Peyer's patch (tissue), 4 donors: ENCODE data around the gene ZFPM1. TPM values are rescaled to one million over a fixed set of nuclear protein-coding genes. Genes with fewer than 3 reads are reported as not detected.

Experiments used
- DNase-seq, 3 donors: peaks; one replicate each; pipeline ENCODE4 v3.0.0-alpha.2; 2017 to 2019
- H3K27ac ChIP-seq, 4 donors: fragments of 200-600 bp; sonication (generic); one replicate each; pipeline ENCODE4 v1.5.1; 2016 to 2019
- H3K27me3 ChIP-seq, 2 donors: fragments of 200-600 bp; sonication (generic); one replicate each; pipeline ENCODE4 v1.5.1; 2019
- H3K36me3 ChIP-seq, 3 donors: fragments of 200-600 bp; sonication (generic); one replicate each; pipeline ENCODE4 v1.5.1; 2016 to 2019
- H3K4me1 ChIP-seq, 4 donors: fragments of 200-600 bp; sonication (generic); one replicate each; pipeline ENCODE4 v1.5.1; 2016 to 2019
- H3K4me3 ChIP-seq, 4 donors: fragments of 200-600 bp; sonication (generic); 1 replicate in 3 of 4; 2 replicates in 1 of 4; pipeline ENCODE4 v1.5.1; 2016 to 2019; ENCODE audit warnings: mild to moderate bottlenecking in 1 of 4
- H3K9me3 ChIP-seq, 4 donors: fragments of 200-600 bp; sonication (generic); one replicate each; pipeline ENCODE4 v1.5.1; 2016 to 2019; ENCODE audit warnings: mild to moderate bottlenecking in 1 of 4
- CTCF ChIP-seq, 6 experiments: fragments of 450-650 bp in 4 of 6; fragments of 200-600 bp in 2 of 6; sonication (generic) in 1 of 6; IDR thresholded peaks; one replicate each; pipeline ENCODE4 v1.5.1; 2017 to 2019; ENCODE audit warnings: antibody characterized with exemption in 6 of 6, mild to moderate bottlenecking in 3 of 6, moderate library complexity in 1 of 6
- POLR2A ChIP-seq, 2 donors: fragments of 450-650 bp; IDR thresholded peaks; one replicate each; pipeline ENCODE4 v1.5.1; 2017; ENCODE audit warnings: antibody characterized with exemption in 2 of 2, mild to moderate bottlenecking in 2 of 2, moderate library complexity in 2 of 2
- total RNA-seq, 4 donors: library from RNA; depleted of rRNA; stranded (reverse); fragments of >200 nt; gene quantifications; one replicate each; pipeline ENCODE4 v1.1.0, GENCODE V29; 2016

Gene ZFPM1
- total RNA-seq, 4 donors from 2014 or later, result 3.0 to 7.9 (median 4.9) TPM

- no peaks in the 10 kb centered on the region for H3K9me3 ChIP-seq
- peaks cover 0 to 8% (median 0%) of the 10 kb centered on the region in 3 donors for H3K36me3 ChIP-seq
- H3K27me3 ChIP-seq, result no peaks in the 10 kb centered on the region
- H3K4me1 ChIP-seq, result peaks cover 0 to 30% (median 3%) of the 10 kb centered on the region in 4 donors
- no peak for TF ChIP-seq POLR2A (IDR thresholded peaks at IDR 0.05)
- no peak for TF ChIP-seq CTCF (IDR thresholded peaks at IDR 0.05)
- H3K27ac ChIP-seq, result no peak overlapping the region
- no peak overlapping the region for H3K4me3 ChIP-seq
- DNase-seq, result no peak
These were observed 38.7 kb downstream of the ZFPM1 start for GRCh38 chr16:88491560-88492310.

- Histone ChIP-seq H3K27me3 (no peaks in the 10 kb centered on the region), H3K4me3 (no peak overlapping the region), H3K4me1 (peaks cover 0 to 12% (median 0%) of the 10 kb centered on the region in 4 donors), H3K9me3 (no peaks in the 10 kb centered on the region), H3K36me3 (peaks cover 0 to 8% (median 0%) of the 10 kb centered on the region in 3 donors), H3K27ac (no peak overlapping the region)
- TF ChIP-seq POLR2A (IDR thresholded peaks at IDR 0.05) (no peak), CTCF (IDR thresholded peaks at IDR 0.05) (no peak)
- DNase-seq, result no peak
These were observed 40.8 kb downstream of the ZFPM1 start for GRCh38 chr16:88493879-88494278.

- Histone ChIP-seq H3K36me3 (peaks cover 0 to 8% (median 0%) of the 10 kb centered on the region in 3 donors), H3K27ac (no peak overlapping the region), H3K9me3 (no peaks in the 10 kb centered on the region), H3K4me1 (peaks cover 0 to 7% (median 0%) of the 10 kb centered on the region in 4 donors), H3K27me3 (no peaks in the 10 kb centered on the region), H3K4me3 (no peak overlapping the region)
- no peak for DNase-seq
- TF ChIP-seq CTCF (IDR thresholded peaks at IDR 0.05) (no peak), POLR2A (IDR thresholded peaks at IDR 0.05) (no peak)
These were observed 41.5 kb downstream of the ZFPM1 start for GRCh38 chr16:88494335-88495154.

- Histone ChIP-seq H3K4me1 (peaks cover 0 to 6% (median 0%) of the 10 kb centered on the region in 4 donors), H3K36me3 (peaks cover 0 to 6% (median 0%) of the 10 kb centered on the region in 3 donors), H3K27ac (no peak overlapping the region), H3K9me3 (no peaks in the 10 kb centered on the region), H3K27me3 (no peaks in the 10 kb centered on the region), H3K4me3 (no peak overlapping the region)
- TF ChIP-seq CTCF (IDR thresholded peaks at IDR 0.05) (no peak), POLR2A (IDR thresholded peaks at IDR 0.05) (no peak)
- no peak for DNase-seq
These were observed 42.2 kb downstream of the ZFPM1 start for GRCh38 chr16:88495268-88495772.

- Histone ChIP-seq H3K36me3 (no peaks in the 10 kb centered on the region), H3K27me3 (no peaks in the 10 kb centered on the region), H3K9me3 (no peaks in the 10 kb centered on the region), H3K4me3 (no peak overlapping the region), H3K4me1 (peaks cover 0 to 6% (median 0%) of the 10 kb centered on the region in 4 donors), H3K27ac (no peak overlapping the region)
- TF ChIP-seq POLR2A (IDR thresholded peaks at IDR 0.05) (no peak), CTCF (IDR thresholded peaks at IDR 0.05) (no peak)
- DNase-seq, result no peak
These were observed 44.7 kb downstream of the ZFPM1 start for GRCh38 chr16:88497561-88498462.
